Measurements from ENCODE around the gene AGO3.

The AGO3 gene

DNA sequence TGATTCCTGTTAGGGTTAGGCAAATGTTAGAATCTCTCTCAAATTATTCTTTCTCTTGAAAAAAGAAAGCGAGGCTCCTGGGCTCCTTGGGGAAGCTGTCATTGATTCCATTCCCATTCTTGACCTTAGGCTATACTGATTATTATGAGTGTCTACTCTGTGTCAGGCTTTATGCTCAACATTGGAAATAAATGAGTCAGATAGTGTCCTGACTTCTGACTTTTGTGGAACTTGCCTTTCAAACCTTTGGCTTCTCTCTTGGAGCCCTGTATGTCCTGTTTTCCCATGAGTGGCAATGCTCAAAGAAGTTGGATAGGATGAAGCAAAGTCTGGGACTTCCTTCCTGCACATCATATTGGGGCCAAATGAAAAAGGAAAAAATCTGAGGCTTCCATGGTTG, 36.2 kb upstream of the AGO3 start:
- ATAC-seq: no peak
- Mint-ChIP-seq H3K27ac (peak overlapping the region; percentile 53), H3K4me3 (no peak overlapping the region), H3K4me1 (peaks cover 8% of the 10 kb centered on the region), H3K27me3 (no peaks in the 10 kb centered on the region), H3K9me3 (no peaks in the 10 kb centered on the region), H3K36me3 (ENCODE audit: low read depth) (peaks cover 34% of the 10 kb centered on the region)
- DNase-seq: no peak

DNA sequence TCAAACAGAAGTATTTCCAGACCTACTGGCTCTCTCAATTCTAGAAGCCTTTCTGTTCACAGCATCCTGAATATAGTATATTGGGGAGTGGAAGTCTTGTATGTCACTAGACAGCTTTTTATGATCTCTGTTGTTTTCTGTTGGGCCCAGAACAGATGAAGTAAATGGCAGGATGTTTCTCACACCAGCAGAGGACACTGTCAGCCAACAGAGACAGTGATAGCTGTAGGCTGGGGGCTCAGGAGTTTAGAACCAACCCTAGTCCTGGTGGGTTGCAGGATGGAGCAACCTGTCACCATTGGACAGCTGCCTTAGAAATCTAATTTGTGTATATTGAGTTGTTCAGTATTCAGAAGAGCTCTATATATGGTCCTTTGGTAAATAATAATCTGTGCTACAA, 31.0 kb upstream of the AGO3 start:
- Mint-ChIP-seq H3K36me3 (ENCODE audit: low read depth) (peaks cover 34% of the 10 kb centered on the region), H3K27ac (no peak overlapping the region), H3K27me3 (no peaks in the 10 kb centered on the region), H3K9me3 (no peaks in the 10 kb centered on the region), H3K4me3 (no peak overlapping the region), H3K4me1 (no peaks in the 10 kb centered on the region)
- DNase-seq (no peak), ATAC-seq (no peak)

- no peak overlapping the region for H3K27ac Mint-ChIP-seq
- H3K36me3 Mint-ChIP-seq (ENCODE audit: low read depth): peaks cover 29% of the 10 kb centered on the region
- H3K4me3 Mint-ChIP-seq: no peak overlapping the region
Observed at GRCh38 chr1:35901235-35901634, 29.7 kb upstream of the AGO3 start.

GRCh38 chr1:35902671-35903070, 28.2 kb upstream of the AGO3 start:
- Mint-ChIP-seq H3K4me1 (no peaks in the 10 kb centered on the region), H3K27me3 (no peaks in the 10 kb centered on the region), H3K36me3 (ENCODE audit: low read depth) (peaks cover 23% of the 10 kb centered on the region), H3K9me3 (no peaks in the 10 kb centered on the region), H3K27ac (no peak overlapping the region), H3K4me3 (no peak overlapping the region)
- ATAC-seq: no peak
- DNase-seq: no peak

More at GRCh38 chr1:35901235-35901634, 29.7 kb upstream of the AGO3 start:
- ATAC-seq (no peak), DNase-seq (no peak)
- Mint-ChIP-seq H3K27me3 (no peaks in the 10 kb centered on the region), H3K9me3 (no peaks in the 10 kb centered on the region), H3K4me1 (no peaks in the 10 kb centered on the region)

- ATAC-seq: no peak
- H3K4me3 Mint-ChIP-seq: no peak overlapping the region
- peaks cover 58% of the 10 kb centered on the region for H3K36me3 Mint-ChIP-seq (ENCODE audit: low read depth)
- DNase-seq: no peak
- H3K27me3 Mint-ChIP-seq: no peaks in the 10 kb centered on the region
- H3K27ac Mint-ChIP-seq: no peak overlapping the region
- no peaks in the 10 kb centered on the region for H3K9me3 Mint-ChIP-seq
- H3K4me1 Mint-ChIP-seq: no peaks in the 10 kb centered on the region
Observed at GRCh38 chr1:35914717-35915116, 16.2 kb upstream of the AGO3 start.

- DNase-seq: no peak
- ATAC-seq: no peak
- Mint-ChIP-seq H3K4me1 (no peaks in the 10 kb centered on the region), H3K27ac (no peak overlapping the region), H3K9me3 (no peaks in the 10 kb centered on the region), H3K27me3 (no peaks in the 10 kb centered on the region), H3K4me3 (no peak overlapping the region), H3K36me3 (ENCODE audit: low read depth) (peaks cover 61% of the 10 kb centered on the region)
Observed at GRCh38 chr1:35915693-35916092, 15.2 kb upstream of the AGO3 start.

DNA sequence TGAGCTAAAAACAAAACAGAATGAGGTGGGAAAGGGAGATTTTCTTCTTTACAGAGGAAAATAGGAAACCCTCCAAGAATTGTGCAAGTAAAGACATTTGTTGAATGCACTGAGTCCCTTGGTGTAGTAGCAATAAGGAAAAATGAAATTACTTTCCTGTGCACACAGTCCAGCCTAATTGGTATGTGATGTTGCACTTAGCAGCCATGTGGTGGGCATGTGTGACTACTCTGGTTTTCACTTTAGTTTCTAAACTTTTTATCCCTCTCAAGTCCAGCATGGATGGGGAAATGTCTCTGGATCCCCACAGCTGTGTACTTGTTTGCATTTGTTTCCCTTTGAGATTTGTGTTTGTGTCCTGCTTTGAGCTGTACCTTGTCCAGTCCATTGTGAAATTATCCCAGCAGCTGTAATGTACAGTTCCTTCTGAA, 7.1 kb upstream of the AGO3 start:
- H3K36me3 Mint-ChIP-seq (ENCODE audit: low read depth): peaks cover 17% of the 10 kb centered on the region
- no peak overlapping the region for H3K4me3 Mint-ChIP-seq
- H3K9me3 Mint-ChIP-seq: no peaks in the 10 kb centered on the region
- no peak overlapping the region for H3K27ac Mint-ChIP-seq
- ATAC-seq (no peak), DNase-seq (no peak)
- no peaks in the 10 kb centered on the region for H3K4me1 Mint-ChIP-seq
- no peaks in the 10 kb centered on the region for H3K27me3 Mint-ChIP-seq

GRCh38 chr1:35924838-35925237, 6.1 kb upstream of the AGO3 start:
- Mint-ChIP-seq H3K27ac (no peak overlapping the region), H3K4me1 (peaks cover 7% of the 10 kb centered on the region), H3K9me3 (no peaks in the 10 kb centered on the region), H3K36me3 (ENCODE audit: low read depth) (peaks cover 8% of the 10 kb centered on the region), H3K4me3 (no peak overlapping the region), H3K27me3 (no peaks in the 10 kb centered on the region)
- ATAC-seq: no peak
- no peak for DNase-seq

DNA sequence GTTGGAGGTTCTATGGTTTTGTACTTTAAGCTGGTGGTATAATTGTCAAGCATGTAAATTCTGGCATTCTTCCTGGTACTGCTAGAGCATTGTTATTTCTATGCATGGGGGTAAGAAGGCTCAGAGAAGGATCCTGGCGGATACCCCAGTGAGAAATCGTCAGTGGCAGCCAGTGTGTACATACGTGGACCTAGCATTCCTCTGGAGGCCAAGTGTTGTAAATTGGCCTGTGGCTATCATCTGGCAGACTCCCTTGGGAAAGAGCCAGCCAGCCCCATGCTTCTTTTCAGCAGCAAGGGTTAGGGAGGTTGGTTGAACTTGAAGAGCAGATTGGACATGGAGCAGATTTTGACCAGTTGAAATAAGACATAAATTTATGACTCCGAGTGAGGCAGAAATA, 5.2 kb upstream of the AGO3 start:
- Mint-ChIP-seq H3K27me3 (no peaks in the 10 kb centered on the region), H3K4me3 (no peak overlapping the region), H3K27ac (no peak overlapping the region), H3K4me1 (peaks cover 11% of the 10 kb centered on the region), H3K9me3 (no peaks in the 10 kb centered on the region), H3K36me3 (ENCODE audit: low read depth) (peaks cover 6% of the 10 kb centered on the region)
- DNase-seq (no peak), ATAC-seq (no peak)

- no peak for ATAC-seq
- H3K27ac Mint-ChIP-seq: no peak overlapping the region
- H3K27me3 Mint-ChIP-seq: no peaks in the 10 kb centered on the region
- H3K4me1 Mint-ChIP-seq: peaks cover 21% of the 10 kb centered on the region
- no peak overlapping the region for H3K4me3 Mint-ChIP-seq
- no peaks in the 10 kb centered on the region for H3K9me3 Mint-ChIP-seq
- DNase-seq: no peak
- H3K36me3 Mint-ChIP-seq (ENCODE audit: low read depth): no peaks in the 10 kb centered on the region
Observed at GRCh38 chr1:35927472-35927871, 3.4 kb upstream of the AGO3 start.

DNA sequence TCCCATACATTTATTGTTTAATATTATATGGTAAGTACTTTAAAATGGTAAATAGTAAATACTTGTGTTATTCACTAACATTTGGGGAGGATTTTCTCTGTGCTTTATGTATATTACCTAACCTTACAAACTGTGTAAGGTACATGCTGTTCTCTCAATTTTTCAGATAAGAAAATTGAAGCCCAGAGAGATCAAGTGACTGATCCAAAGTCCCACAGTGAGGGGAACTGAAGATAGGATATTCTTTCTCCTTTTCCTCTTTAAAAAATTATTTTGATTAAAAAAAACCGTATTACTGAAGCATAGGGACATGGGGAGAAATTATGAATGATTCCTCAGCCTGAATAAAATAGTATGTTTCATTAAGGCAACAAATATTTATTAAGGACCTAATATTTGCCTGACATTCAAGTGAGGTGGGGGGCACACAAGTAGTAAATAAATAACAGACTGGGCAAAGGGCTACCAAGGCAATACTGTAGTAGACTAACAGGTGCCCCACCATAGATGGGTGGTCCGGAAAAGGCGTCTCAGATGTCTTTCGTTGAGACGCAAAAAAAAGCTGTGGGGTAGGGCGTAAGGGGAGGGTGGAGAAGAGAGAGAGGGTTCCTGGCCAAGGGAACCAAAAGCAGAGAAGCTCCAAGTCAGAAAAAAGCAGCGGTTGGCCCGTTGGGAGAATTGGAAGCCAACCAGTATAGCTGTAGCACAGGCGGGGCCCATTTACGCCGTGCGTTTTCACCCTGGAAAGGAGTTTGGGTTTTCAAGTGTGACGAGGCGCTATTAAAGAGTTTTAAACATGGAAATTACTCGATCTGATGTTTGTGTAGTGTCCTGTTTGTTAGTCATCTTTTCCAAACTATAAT, 944 bp upstream of the AGO3 start:
- H3K27ac Mint-ChIP-seq: peak overlapping the region; percentile 95
- ATAC-seq: peak; percentile 11

DNA sequence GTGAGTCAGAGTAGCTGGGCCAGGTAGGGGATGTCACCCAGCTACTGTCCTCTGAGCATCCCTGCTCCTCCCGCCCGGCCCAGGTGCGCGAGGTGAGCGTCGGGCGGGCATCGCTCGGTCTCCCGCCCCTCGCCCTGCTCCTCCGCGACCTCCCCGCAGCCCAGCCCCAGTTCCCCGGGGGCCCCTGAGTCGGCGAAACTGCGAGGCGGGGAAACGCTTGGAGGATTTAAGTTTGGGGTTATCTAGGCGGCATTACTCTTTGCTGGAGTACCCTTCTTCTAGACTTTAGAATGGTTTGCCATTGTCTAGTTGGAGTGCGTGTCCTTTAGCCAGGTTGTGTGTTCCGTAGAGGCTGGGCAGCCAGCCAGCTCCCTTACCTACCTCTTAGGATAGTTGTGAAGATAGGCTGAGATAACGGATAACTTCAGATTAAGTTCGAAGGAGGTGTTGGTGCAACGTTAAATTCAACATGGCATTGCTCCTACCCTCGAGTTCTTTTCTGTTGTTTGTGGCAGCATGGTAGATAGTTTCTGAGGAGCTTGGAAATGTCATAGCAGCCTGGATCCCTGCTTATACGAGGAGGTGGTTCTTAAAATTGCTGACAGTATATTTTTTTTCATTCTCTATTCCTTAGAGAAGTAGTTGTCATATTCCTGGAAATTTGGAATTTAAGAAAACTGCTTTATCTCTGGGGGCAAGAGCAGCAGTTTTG, 697 bp downstream of the AGO3 start:
- ATAC-seq: no peak

More for the DNA sequence above, 944 bp upstream of the AGO3 start:
- peak; percentile 36 for DNase-seq
- Mint-ChIP-seq H3K9me3 (no peaks in the 10 kb centered on the region), H3K4me1 (peaks cover 38% of the 10 kb centered on the region), H3K36me3 (ENCODE audit: low read depth) (no peaks in the 10 kb centered on the region), H3K27me3 (no peaks in the 10 kb centered on the region), H3K4me3 (peak overlapping the region; percentile 96)

GRCh38 chr1:35932158-35932636, 1.3 kb downstream of the AGO3 start:
- Mint-ChIP-seq H3K4me1 (peaks cover 53% of the 10 kb centered on the region), H3K27ac (peak overlapping the region; percentile 29), H3K27me3 (no peaks in the 10 kb centered on the region), H3K9me3 (no peaks in the 10 kb centered on the region), H3K4me3 (peak overlapping the region; percentile 96), H3K36me3 (ENCODE audit: low read depth) (no peaks in the 10 kb centered on the region)
- no peak for ATAC-seq
- DNase-seq: no peak

More for the DNA sequence above, 697 bp downstream of the AGO3 start:
- H3K4me1 Mint-ChIP-seq: peaks cover 50% of the 10 kb centered on the region
- no peaks in the 10 kb centered on the region for H3K36me3 Mint-ChIP-seq (ENCODE audit: low read depth)
- DNase-seq: no peak
- H3K4me3 Mint-ChIP-seq: peak overlapping the region; percentile 96
- no peaks in the 10 kb centered on the region for H3K27me3 Mint-ChIP-seq
- H3K27ac Mint-ChIP-seq: peak overlapping the region; percentile 93
- H3K9me3 Mint-ChIP-seq: no peaks in the 10 kb centered on the region

DNA sequence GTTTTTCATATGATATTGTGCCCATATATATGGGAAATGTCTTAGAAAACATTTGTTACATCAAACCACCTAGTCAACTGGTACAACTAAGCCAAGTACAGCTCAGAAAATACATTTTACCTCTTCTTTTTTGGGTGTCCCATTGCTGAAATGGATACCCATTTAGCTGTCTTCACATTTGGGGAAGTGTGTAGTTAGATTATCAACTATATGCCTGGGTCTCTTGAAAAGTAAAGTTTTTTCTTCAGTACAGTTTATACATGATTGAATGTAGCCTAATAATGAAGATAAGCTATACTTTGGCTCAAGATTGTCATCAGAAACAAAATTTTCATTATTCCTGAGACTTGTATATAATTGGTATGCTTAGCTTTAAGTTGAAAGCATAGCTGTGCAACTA, 2.0 kb downstream of the AGO3 start:
- peak overlapping the region; percentile 96 for H3K4me3 Mint-ChIP-seq
- H3K9me3 Mint-ChIP-seq: no peaks in the 10 kb centered on the region
- ATAC-seq (no peak), DNase-seq (no peak)
- H3K4me1 Mint-ChIP-seq: peaks cover 53% of the 10 kb centered on the region
- H3K27me3 Mint-ChIP-seq: no peaks in the 10 kb centered on the region
- H3K27ac Mint-ChIP-seq: no peak overlapping the region
- H3K36me3 Mint-ChIP-seq (ENCODE audit: low read depth): no peaks in the 10 kb centered on the region
